GM12872 (cell line): ENCODE data around the gene ABCF1.

ENCODE experiments used
- TF ChIP-seq, protein P1 (sequence below): IDR thresholded peaks from 3 replicates; pipeline ENCODE4 v1.5.1; 2011; ENCODE audit warnings: low read depth, mild to moderate bottlenecking, low read length, moderate library complexity; ENCODE audit not compliant: insufficient read depth

The ABCF1 gene

DNA sequence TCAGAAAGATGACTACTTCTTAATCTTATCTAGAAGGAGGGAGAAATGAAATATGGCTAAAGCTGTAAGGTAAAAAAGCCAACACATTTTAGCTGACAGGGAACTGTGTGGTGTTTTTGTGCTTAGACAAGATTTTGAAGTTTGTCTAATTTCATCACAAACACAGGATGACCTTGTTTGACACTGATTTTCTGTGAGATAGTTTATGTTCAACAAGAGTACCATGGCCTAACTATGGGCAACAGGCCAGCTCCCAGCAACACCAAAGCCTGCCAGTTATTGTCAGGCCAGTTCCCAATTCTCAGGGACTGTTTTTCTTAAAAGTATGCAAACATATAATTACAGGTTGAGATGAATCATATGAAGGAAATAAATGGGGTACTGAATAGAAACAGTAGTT, 5.5 kb upstream of the ABCF1 start:
- TF ChIP-seq, protein P1, sequence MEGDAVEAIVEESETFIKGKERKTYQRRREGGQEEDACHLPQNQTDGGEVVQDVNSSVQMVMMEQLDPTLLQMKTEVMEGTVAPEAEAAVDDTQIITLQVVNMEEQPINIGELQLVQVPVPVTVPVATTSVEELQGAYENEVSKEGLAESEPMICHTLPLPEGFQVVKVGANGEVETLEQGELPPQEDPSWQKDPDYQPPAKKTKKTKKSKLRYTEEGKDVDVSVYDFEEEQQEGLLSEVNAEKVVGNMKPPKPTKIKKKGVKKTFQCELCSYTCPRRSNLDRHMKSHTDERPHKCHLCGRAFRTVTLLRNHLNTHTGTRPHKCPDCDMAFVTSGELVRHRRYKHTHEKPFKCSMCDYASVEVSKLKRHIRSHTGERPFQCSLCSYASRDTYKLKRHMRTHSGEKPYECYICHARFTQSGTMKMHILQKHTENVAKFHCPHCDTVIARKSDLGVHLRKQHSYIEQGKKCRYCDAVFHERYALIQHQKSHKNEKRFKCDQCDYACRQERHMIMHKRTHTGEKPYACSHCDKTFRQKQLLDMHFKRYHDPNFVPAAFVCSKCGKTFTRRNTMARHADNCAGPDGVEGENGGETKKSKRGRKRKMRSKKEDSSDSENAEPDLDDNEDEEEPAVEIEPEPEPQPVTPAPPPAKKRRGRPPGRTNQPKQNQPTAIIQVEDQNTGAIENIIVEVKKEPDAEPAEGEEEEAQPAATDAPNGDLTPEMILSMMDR = no peak

DNA sequence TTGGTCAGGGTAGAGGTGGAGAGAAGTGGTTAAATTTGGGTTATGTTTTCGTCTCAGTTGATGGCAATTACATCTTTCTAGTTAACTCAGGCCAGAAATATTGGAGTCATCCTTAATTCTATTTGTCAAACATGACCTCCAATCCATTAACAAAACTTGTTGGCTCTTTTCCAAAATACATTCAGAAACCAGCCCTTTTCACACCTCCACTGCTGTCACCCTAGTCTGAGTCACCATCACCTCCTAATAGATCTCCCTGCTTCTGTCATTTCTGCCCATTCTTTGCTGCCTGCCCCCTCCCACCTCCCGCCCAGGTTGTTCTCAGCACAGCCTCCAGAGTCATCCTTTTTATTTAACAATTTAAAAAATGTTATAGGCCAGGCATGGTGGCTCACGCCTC, 3.0 kb upstream of the ABCF1 start:
- TF ChIP-seq, protein P1 = no peak

DNA sequence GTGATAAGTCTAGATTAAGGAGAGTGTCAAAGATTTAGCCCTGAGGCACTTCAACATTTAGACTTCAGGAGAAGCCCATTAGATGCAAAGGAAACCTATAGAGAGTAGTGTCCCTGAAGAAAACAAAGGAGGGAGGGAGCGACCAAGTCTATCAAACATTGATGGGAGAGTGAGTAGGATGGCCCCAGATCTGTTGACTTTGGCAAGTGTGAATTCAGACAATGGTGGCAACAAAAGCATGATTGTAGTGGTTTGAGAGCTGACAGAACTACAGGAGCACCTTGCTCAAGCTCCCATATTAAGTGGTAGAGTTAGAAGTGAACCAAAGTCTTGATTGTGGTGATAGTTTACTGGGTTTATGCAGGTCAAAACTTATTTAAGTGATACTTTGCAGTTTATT, 979 bp upstream of the ABCF1 start:
- TF ChIP-seq, protein P1 = no peak

DNA sequence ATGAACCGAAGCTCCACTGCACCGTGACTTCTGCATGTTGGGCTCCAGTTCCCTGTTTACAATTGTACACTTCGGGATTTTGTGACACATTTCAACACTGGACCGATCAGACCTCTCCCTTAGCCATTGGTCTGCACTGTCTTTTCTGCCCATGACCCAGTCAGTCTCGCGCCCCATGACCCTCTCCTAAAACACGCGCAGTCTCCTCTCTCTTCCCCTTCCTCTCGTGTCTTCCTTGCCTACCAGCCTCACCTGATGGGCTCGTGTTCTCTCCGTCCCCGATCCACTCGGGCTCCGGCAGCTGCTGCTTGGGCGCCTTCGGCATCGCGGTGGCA, 535 bp upstream of the ABCF1 start:
- TF ChIP-seq, protein P1 = no peak

DNA sequence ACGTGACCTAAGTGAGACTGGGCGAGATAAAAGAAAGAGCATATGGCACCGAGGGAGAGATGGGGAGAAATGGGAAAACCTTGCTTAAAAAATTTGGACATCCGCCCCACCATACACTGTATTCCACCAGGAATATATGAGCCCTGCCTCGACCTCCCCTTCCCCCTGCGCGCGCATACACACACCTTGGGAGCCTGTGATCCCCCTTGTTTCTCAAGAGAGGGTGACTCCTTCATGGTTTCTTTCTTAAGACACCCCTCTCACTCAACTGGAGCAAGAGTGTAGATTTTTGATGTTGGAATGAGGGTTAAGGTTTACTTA, 480 bp downstream of the ABCF1 start:
- TF ChIP-seq, protein P1 = no peak

DNA sequence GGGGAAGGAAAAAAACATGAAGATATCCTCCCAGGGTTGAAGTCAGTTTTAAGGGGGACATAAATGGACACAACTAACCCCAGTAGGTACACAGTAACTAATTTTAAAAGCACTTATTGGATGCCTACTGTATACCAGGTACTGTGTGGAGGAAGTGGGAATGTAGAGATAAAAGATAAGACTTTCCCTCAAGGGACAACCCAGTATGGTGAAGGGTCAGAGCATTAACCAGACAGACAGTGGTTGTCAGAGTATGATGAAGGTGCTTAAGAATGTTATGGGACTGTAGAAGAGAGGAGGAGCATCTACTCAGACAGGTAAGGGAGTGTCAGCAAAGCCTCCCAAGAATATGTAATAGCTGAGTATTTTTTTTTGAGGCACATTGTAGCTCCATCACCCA, 906 bp downstream of the ABCF1 start:
- TF ChIP-seq, protein P1 = no peak

DNA sequence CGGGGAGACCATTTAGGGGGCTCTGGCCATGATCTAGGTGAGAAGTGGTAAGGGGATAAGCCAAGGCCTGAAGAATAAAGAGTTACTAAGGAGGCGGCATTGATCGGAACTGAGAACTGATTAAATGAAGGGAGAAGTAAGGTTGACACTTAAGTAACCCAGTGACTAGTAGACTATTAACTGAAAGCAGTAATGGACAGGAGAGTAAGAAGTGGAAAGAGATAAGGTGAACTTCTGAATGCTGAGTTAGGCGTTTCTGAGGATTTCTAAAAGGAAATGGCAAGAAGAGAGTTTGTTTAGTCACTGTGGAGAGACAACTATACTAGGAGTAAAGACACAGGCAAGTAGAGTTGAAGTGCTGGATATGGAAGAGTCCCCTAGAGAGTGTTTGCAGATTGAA, 1.9 kb downstream of the ABCF1 start:
- TF ChIP-seq, protein P1 = no peak

DNA sequence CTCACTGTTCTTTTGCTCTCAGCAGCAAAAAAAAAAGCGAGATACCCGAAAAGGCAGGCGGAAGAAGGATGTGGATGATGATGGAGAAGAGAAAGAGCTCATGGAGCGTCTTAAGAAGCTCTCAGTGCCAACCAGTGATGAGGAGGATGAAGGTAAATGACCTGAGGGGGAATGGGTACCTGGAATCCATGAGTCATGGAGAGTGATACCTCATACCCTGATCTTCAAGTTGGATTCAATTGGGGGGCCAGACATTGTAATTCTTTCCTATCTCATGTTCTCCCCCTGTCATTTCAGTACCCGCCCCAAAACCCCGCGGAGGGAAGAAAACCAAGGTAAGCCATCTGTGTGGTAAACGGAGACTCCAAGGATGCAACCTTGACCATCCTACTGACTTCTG, 6.8 kb downstream of the ABCF1 start:
- TF ChIP-seq, protein P1 = no peak
